ENCODE results near the gene AGER. TPM values are rescaled to one million over a fixed set of nuclear protein-coding genes. Genes with fewer than 3 reads are reported as not detected.

Gene AGER
- total and polyA plus RNA-seq, 2 donors (not counting 3 experiments of a cell fraction or from before 2014, with no cell fraction given), result 5.1 to 18.5 TPM

DNA sequence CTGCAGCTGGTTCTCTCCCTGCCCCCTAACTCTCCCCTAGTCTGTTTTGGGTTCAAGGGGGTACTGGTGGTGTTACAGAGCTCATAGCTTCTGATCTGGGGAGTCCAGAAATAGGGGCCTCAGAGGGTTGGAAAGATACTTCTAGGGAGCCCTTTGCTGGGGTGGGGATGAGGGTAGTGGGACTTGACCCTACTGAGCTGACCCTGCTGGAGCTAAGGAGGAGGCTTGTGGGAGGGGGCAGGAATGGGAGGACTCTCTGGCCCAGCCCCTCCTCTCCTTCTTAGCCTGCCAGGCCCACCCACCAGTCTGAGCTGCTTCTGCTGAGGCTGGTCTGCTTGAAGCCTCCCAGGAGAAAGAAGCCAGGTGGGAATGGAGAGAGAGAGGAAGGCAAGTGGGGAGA, 19.8 kb downstream of the AGER start, which contains the start of gene EGFL8:
EGFL8 (plus strand) TSS at position 301 of the 400 bp plus-strand sequence. CDS start 1,571 bp downstream, outside the sequence.
- BruUV-seq (replicated peaks), result no TSS peak
- Histone ChIP-seq H3K9ac (replicated peaks; ENCODE audit: extremely low read depth, insufficient read depth, low read length) (no peak within 1 kb of the TSS), H3K9me1 (replicated peaks; ENCODE audit: control insufficient read depth, extremely low read depth, insufficient read depth, low read length) (no peaks in the 10 kb centered on the region), H3K79me2 (ENCODE audit: control insufficient read depth, insufficient read depth, low read length) (no peaks in the 10 kb centered on the region), H3K4me1 (ENCODE audit: control insufficient read depth, extremely low read depth, insufficient read depth, low read length) (no peaks in the 10 kb centered on the region), H3K27ac (ENCODE audit: insufficient read depth, low read depth, low read length) (no peak within 1 kb of the TSS), H3K4me2 (ENCODE audit: insufficient read depth, low read length) (no peak within 1 kb of the TSS), H3K36me3 (ENCODE audit: control insufficient read depth in 2 of 2, extremely low read depth in 1 of 2, insufficient read depth in 2 of 2, low read length in 2 of 2) (peaks cover 7 to 12% of the 10 kb centered on the region in 2 experiments), H3K27me3 (ENCODE audit: control insufficient read depth in 2 of 2, insufficient read depth in 2 of 2, low read length in 2 of 2) (no peaks in the 10 kb centered on the region), H2AFZ (ENCODE audit: low read depth, low read length) (no peak within 1 kb of the TSS), H4K20me1 (replicated peaks; ENCODE audit: control insufficient read depth, extremely low read depth, insufficient read depth, low read length) (no peaks in the 10 kb centered on the region), H3K9me3 (replicated peaks; ENCODE audit: control insufficient read depth, insufficient read depth, low read length) (no peaks in the 10 kb centered on the region), H3K4me3 (replicated peaks in 1 of 3; ENCODE audit: insufficient read depth in 1 of 3, low read depth in 1 of 3, low read length in 3 of 3) (no peak within 1 kb of the TSS)
- no peak for DNase-seq (ENCODE audit: low read depth, low spot score)
- dilution Hi-C loops (cut with MboI; ENCODE audit: extremely low pct_ligation_motif_present, low sequenced_read_pairs) (no loop called here), intact Hi-C loops (cut with micrococcal nuclease) (no loop called here)
- FAIRE-seq, result no peak
- TF ChIP-seq JUN (IDR thresholded peaks at IDR 0.05; ENCODE audit: borderline replicate concordance, insufficient read depth, insufficient read length, low read depth), result no peak
- no peak for TF ChIP-seq FOS (IDR thresholded peaks at IDR 0.05; ENCODE audit: borderline replicate concordance, insufficient read depth, low read length)
- no peak for TF ChIP-seq POLR2A (IDR thresholded peaks at IDR 0.05; ENCODE audit: low read depth, low read length)
- TF ChIP-seq MYC (IDR thresholded peaks at IDR 0.05; ENCODE audit: low read depth, low read length), result no peak
- TF ChIP-seq, protein P1, sequence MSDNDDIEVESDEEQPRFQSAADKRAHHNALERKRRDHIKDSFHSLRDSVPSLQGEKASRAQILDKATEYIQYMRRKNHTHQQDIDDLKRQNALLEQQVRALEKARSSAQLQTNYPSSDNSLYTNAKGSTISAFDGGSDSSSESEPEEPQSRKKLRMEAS (IDR thresholded peaks at IDR 0.05; ENCODE audit: insufficient read depth, insufficient read length), result no peak
- TF ChIP-seq GATA2 (IDR thresholded peaks at IDR 0.05; ENCODE audit: insufficient read depth, insufficient read length, low read depth, low read length), result no peak
- TF ChIP-seq, protein P2, sequence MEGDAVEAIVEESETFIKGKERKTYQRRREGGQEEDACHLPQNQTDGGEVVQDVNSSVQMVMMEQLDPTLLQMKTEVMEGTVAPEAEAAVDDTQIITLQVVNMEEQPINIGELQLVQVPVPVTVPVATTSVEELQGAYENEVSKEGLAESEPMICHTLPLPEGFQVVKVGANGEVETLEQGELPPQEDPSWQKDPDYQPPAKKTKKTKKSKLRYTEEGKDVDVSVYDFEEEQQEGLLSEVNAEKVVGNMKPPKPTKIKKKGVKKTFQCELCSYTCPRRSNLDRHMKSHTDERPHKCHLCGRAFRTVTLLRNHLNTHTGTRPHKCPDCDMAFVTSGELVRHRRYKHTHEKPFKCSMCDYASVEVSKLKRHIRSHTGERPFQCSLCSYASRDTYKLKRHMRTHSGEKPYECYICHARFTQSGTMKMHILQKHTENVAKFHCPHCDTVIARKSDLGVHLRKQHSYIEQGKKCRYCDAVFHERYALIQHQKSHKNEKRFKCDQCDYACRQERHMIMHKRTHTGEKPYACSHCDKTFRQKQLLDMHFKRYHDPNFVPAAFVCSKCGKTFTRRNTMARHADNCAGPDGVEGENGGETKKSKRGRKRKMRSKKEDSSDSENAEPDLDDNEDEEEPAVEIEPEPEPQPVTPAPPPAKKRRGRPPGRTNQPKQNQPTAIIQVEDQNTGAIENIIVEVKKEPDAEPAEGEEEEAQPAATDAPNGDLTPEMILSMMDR (IDR thresholded peaks at IDR 0.05; ENCODE audit: extremely low read depth in 1 of 2, insufficient read depth in 1 of 2, low read depth in 1 of 2, low read length in 2 of 2), result no peak
- TF ChIP-seq POLR2AphosphoS5 (IDR thresholded peaks at IDR 0.05; ENCODE audit: insufficient read depth, low read depth, low read length), result no peak
- TF ChIP-seq EZH2 (IDR thresholded peaks at IDR 0.05; ENCODE audit: borderline replicate concordance, low read depth, low read length, severe bottlenecking), result no peak
- CTCF ChIA-PET, result interaction anchor here (0.8 to 1.1 kb wide), 3 partner anchors 34 to 47 kb away, joined by 3 to 4 read pairs (median 4); partner anchors contain the start of gene FKBPL
- POLR2A ChIA-PET, result no interaction called here

Measured in endothelial cell of umbilical vein (primary cell).